ENCODE data around the gene ISCU.

ISCU gene

GRCh38 chr12:108591267-108591980 is 29.0 kb downstream of the ISCU start:
- DNase-seq = no peak

- no peak for DNase-seq
Observed at GRCh38 chr12:108592033-108592909, 29.9 kb downstream of the ISCU start.

- DNase-seq = no peak
Observed at GRCh38 chr12:108594323-108594903, 32.0 kb downstream of the ISCU start.

- no peak for DNase-seq
Observed at GRCh38 chr12:108594960-108595710, 32.7 kb downstream of the ISCU start.

GRCh38 chr12:108595711-108596647 is 33.6 kb downstream of the ISCU start:
- DNase-seq = no peak

GRCh38 chr12:108596854-108597558 is 34.6 kb downstream of the ISCU start:
- no peak for DNase-seq

- no peak for DNase-seq
Observed at GRCh38 chr12:108597559-108598471, 35.4 kb downstream of the ISCU start, which contains the start of gene TMEM119. Gene TMEM119 (minus strand): TSS chr12:108598084. CDS start chr12:108592383, 5,701 bp downstream.

GRCh38 chr12:108598553-108599250 is 36.3 kb downstream of the ISCU start:
- DNase-seq = no peak

GRCh38 chr12:108599541-108599940 is 37.1 kb downstream of the ISCU start:
- DNase-seq = no peak

GRCh38 chr12:108599948-108600701 is 37.7 kb downstream of the ISCU start:
- DNase-seq = no peak

- no peak for DNase-seq
Observed at GRCh38 chr12:108600702-108601007, 38.3 kb downstream of the ISCU start.

- no peak for DNase-seq
Observed at GRCh38 chr12:108602209-108602705, 39.9 kb downstream of the ISCU start.

GRCh38 chr12:108602976-108603704 is 40.7 kb downstream of the ISCU start:
- DNase-seq = no peak

- DNase-seq = no peak
Observed at GRCh38 chr12:108603743-108604142, 41.3 kb downstream of the ISCU start.

GRCh38 chr12:108604208-108604941 is 42.0 kb downstream of the ISCU start:
- no peak for DNase-seq

- no peak for DNase-seq
Observed at GRCh38 chr12:108605000-108605689, 42.7 kb downstream of the ISCU start.

All from NCI-H1092 treated with DMSO at 0.1 percent for 48 hours (cell line).